GM10248 (cell line): ENCODE data around the gene PIP5K1B.
"Not testable (repeated sequence)": the region's sequence is repeated elsewhere in the genome, so short reads cannot be mapped to it uniquely, and the experiment has no call there.

Experiments used
- CTCF ChIA-PET: fragments of 300-600 bp; sonication (Branson Sonifier 250); formaldehyde crosslinking; extraction: SDS; loops from one replicate; lab custom pipeline; 2021; ENCODE audit warnings: antibody characterized with exemption; lab: Yijun Ruan, JAX
- POLR2A ChIA-PET: fragments of 350-650 bp; sonication (Branson Sonifier 250); formaldehyde crosslinking; extraction: SDS; loops from one replicate; lab custom pipeline; 2020; ENCODE audit warnings: antibody characterized with exemption; lab: Yijun Ruan, JAX
- DNase-seq: peaks from one replicate; pipeline ENCODE4 v3.0.0; 2012; ENCODE audit errors: extremely low spot score
- TF ChIP-seq, protein P1 (sequence below): IDR thresholded peaks from 2 replicates; pipeline ENCODE4 v1.5.1; 2012; ENCODE audit warnings: mild to moderate bottlenecking, low read depth; ENCODE audit errors: extremely low read depth, missing control alignments, control extremely low read depth

PIP5K1B gene

DNA sequence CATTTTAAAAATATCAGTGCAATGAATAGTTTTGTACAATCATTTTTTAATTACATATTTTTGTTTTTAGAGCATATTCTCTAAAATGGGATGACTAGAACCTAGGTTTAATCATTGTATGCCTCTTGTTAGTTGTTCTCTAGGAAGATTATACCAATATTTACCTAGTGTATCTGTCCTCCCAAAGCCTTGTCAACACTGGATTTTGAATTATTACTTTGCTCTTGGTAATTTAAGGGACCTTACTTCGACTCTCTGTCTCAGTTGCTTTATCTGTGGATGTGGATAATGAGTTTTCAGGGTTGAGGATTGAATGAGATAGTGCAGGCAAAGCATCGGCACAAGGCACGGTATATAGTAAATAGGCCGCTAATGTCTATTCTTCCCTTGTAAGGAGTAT is 10.9 kb upstream of the PIP5K1B start:
- TF ChIP-seq, protein P1, sequence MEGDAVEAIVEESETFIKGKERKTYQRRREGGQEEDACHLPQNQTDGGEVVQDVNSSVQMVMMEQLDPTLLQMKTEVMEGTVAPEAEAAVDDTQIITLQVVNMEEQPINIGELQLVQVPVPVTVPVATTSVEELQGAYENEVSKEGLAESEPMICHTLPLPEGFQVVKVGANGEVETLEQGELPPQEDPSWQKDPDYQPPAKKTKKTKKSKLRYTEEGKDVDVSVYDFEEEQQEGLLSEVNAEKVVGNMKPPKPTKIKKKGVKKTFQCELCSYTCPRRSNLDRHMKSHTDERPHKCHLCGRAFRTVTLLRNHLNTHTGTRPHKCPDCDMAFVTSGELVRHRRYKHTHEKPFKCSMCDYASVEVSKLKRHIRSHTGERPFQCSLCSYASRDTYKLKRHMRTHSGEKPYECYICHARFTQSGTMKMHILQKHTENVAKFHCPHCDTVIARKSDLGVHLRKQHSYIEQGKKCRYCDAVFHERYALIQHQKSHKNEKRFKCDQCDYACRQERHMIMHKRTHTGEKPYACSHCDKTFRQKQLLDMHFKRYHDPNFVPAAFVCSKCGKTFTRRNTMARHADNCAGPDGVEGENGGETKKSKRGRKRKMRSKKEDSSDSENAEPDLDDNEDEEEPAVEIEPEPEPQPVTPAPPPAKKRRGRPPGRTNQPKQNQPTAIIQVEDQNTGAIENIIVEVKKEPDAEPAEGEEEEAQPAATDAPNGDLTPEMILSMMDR, result no peak
- CTCF ChIA-PET, result interaction anchor here (1.0 to 1.9 kb wide), 2 partner anchors 8 to 9 kb away, joined by 3 to 6 read pairs; no protein-coding TSS in a partner anchor
- POLR2A ChIA-PET, result no interaction called here
- DNase-seq, result no peak

DNA sequence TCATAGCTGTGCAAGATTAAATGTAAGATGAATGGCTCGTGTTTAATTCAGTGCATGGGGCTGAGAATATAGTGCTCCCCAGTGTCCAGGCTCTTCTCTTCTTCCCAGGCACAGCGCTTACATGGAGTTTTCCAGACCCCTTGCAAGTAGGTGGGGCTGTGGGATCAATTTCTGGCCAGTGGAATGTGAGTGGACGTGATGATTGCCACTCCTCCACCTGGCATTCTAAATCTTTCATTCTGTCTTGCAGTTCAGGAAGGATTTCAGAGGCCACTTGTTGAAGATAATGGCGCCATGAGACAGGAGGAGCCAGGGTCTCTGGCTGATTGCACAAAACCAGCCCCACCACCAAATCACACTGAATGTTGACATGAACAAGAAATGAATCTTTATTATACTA is 7.2 kb upstream of the PIP5K1B start:
- no peak for DNase-seq
- TF ChIP-seq, protein P1, result no peak
- ChIA-PET POLR2A (no interaction called here), CTCF (interaction anchor here (1.1 to 1.9 kb wide), 7 partner anchors 10 to 302 kb away, joined by 3 to 12 read pairs (median 5); no protein-coding TSS in a partner anchor)

DNA sequence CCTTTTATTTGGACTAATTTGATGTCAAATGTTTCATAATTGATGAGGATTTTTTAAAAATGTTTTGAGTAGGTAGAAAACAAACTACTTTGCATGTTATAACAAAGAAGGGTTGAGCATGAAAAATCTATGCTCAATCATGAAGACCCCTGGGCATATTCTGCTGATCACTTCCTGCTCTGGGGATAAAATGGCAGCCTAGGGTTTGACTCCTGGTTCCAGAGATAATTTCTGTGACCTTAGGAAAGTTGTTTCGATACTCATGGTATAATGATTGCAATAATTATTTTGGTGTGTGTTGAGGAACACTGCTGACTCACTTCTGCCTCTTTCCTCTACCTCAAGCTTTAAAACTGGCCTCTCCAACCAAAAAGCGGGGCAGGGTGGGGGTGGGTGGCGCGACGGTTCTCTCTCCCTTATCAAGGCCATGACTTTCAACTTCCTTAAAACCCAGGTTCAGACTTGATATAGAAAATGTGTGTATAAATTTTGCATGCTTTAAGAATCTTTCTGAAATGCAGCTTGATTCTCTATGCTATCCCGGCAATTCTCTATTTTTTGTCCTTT is 6.0 kb upstream of the PIP5K1B start:
- POLR2A ChIA-PET, result no interaction called here
- DNase-seq, result no peak
- TF ChIP-seq, protein P1, result no peak
- CTCF ChIA-PET, result interaction anchor here (0.8 to 1.2 kb wide), 2 partner anchors 18 to 257 kb away, joined by 3 read pairs; no protein-coding TSS in a partner anchor

DNA sequence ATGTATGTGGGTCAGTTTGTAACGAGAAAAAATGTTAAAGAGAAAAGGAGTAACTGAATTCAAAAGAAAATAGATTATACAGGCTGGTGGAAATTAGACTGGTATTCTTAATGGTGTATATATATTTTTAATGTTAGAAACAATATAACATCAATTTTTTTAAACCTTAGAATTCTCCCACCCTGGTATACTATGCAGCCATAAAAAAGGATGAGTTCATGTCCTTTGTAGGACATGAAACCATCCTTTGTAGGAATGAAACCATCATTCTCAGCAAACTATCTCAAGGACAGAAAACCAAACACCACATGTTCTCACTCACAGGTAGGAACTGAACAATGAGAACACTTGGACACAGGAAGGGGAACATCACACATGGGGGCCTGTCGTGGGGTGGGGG is 5.4 kb upstream of the PIP5K1B start:
- DNase-seq, POLR2A ChIA-PET: not testable (repeated sequence)
- CTCF ChIA-PET, result interaction anchor here (1.1 kb wide), 1 partner anchor 23 kb away, joined by 3 read pairs; no protein-coding TSS in a partner anchor

DNA sequence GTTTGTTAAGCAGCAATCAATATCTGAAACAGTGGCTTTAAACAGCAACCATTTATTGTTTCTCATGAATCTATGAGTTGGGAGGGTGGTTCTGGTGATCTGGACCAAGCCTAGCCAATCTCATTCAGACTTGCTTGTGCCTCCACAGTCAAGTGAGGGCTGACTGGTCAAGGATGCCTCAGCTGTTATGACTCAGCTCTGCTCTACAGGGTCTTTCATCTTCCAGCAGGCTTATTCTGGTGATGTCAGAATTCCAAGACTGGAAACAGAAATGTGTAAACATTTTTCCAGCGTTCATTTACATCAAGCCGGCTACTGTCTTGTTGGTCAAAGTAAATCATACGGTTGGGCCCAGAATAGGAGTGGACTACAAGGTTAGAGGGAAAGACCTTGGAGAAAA is 2.5 kb upstream of the PIP5K1B start:
- DNase-seq, result no peak
- CTCF ChIA-PET, result interaction anchor here (0.7 to 4.7 kb wide), 5 partner anchors 8 to 297 kb away, joined by 3 to 17 read pairs (median 3); no protein-coding TSS in a partner anchor
- POLR2A ChIA-PET, result no interaction called here
- TF ChIP-seq, protein P1, result no peak

DNA sequence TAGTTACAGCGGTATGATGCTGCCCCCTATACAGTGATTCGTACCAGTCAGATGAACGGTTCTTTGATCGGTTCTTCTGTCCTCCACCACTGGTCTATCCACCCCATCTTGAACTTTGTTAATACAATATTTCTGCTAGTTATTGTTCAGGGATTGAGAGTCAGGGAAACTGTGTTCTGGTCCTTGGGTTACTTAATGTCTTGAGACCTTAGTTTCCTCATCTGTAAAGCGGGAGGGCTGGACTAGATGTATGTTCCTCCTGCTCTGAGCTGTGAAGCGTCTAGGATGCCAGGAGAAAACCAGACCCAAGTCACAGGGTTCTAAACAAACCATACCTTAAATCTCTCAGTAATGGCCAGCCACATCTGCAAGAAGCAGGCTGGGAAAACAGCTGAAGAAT is 1.4 kb upstream of the PIP5K1B start:
- TF ChIP-seq, protein P1, result no peak
- CTCF ChIA-PET, result interaction anchor here (0.9 to 4.7 kb wide), 10 partner anchors 9 to 296 kb away, joined by 3 to 17 read pairs (median 4); no protein-coding TSS in a partner anchor
- no peak for DNase-seq
- POLR2A ChIA-PET, result no interaction called here

DNA sequence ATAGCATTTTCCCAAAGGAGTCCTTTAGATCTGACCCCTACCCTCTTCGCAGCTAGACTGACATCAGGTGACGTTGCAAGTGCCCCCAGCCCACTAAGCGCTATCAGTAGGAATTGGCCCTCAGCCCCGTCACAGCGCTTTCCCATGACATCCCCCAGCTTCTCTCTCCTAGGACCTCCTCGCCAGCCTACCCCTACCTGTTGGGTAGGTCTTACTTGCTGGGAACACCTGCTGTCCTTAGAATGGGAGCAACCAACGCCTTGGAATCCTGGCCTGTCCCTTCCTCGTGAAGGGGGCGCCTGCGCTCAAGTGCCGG is 584 bp upstream of the PIP5K1B start:
- CTCF ChIA-PET, result interaction anchor here (1.0 to 4.7 kb wide), 11 partner anchors 9 to 295 kb away, joined by 3 to 17 read pairs (median 5); no protein-coding TSS in a partner anchor
- DNase-seq, result no peak
- TF ChIP-seq, protein P1, result no peak

More for the DNA sequence above, 584 bp upstream of the PIP5K1B start:
- POLR2A ChIA-PET, result interaction anchor here (0.9 kb wide), 1 partner anchor 125 kb away, joined by 3 read pairs; no protein-coding TSS in a partner anchor
